SK-N-SH treated with all-trans-retinoic acid at 6 μM for 48 hours (cell line): ENCODE measurements around the gene RBM7.

Source experiments
- ATAC-seq: fragments of 200-7000 bp; cut with Tn5 transposase; 3 replicates; pipeline ENCODE4 v1.9.1; 2020; ENCODE audit warnings: mild to moderate bottlenecking, moderate library complexity
- ARNTL ChIP-seq: fragments of 450-650 bp; formaldehyde crosslinking; IDR thresholded peaks from 2 replicates; pipeline ENCODE4 v1.5.0; 2020; ENCODE audit warnings: low read depth, mild to moderate bottlenecking, moderate library complexity, borderline replicate concordance
- CREB5 ChIP-seq: fragments of 250-450 bp; sonication (Bioruptor Pico); IDR thresholded peaks from 2 replicates; pipeline ENCODE4 v1.5.1; 2020; ENCODE audit warnings: low read depth, mild to moderate bottlenecking, moderate library complexity
- CSDC2 ChIP-seq: fragments of 250-450 bp; sonication (Bioruptor Pico); IDR thresholded peaks from 2 replicates; pipeline ENCODE4 v1.5.0; 2020; ENCODE audit warnings: mild to moderate bottlenecking, moderate library complexity
- CSRNP3 ChIP-seq: fragments of 250-450 bp; sonication (Bioruptor Pico); IDR thresholded peaks from 2 replicates; pipeline ENCODE4 v1.5.1; 2021; ENCODE audit warnings: mild to moderate bottlenecking, moderate library complexity
- ESRRG ChIP-seq: fragments of 250-450 bp; sonication (Bioruptor Pico); IDR thresholded peaks from 2 replicates; pipeline ENCODE4 v1.6.1; 2021; ENCODE audit warnings: mild to moderate bottlenecking
- GLIS3 ChIP-seq: fragments of 250-450 bp; sonication (Bioruptor Pico); IDR thresholded peaks from 2 replicates; pipeline ENCODE4 v1.5.0; 2020; ENCODE audit warnings: mild to moderate bottlenecking, moderate library complexity
- ISL1 ChIP-seq: fragments of 250-450 bp; sonication (Bioruptor Pico); IDR thresholded peaks from 2 replicates; pipeline ENCODE4 v2.1.2; 2022; ENCODE audit warnings: mild to moderate bottlenecking, moderate library complexity
- PATZ1 ChIP-seq: fragments of 250-450 bp; sonication (Bioruptor Pico); IDR thresholded peaks from 2 replicates; pipeline ENCODE4 v1.8.0; 2020; ENCODE audit warnings: mild to moderate bottlenecking, moderate library complexity, borderline replicate concordance
- POU6F1 ChIP-seq: fragments of 250-450 bp; sonication (Bioruptor Pico); IDR thresholded peaks from 2 replicates; pipeline ENCODE4 v1.8.0; 2021; ENCODE audit warnings: low read depth, mild to moderate bottlenecking, moderate library complexity, borderline replicate concordance
- RARB ChIP-seq: fragments of 250-450 bp; sonication (Bioruptor Pico); IDR thresholded peaks from 2 replicates; pipeline ENCODE4 v1.8.0; 2021; ENCODE audit warnings: mild to moderate bottlenecking, moderate library complexity
- TCF4 ChIP-seq: fragments of 250-450 bp; sonication (Bioruptor Pico); IDR thresholded peaks from 2 replicates; pipeline ENCODE4 v1.8.0; 2021; ENCODE audit warnings: mild to moderate bottlenecking, moderate library complexity, borderline replicate concordance
- TSHZ2 ChIP-seq: fragments of 250-450 bp; sonication (Bioruptor Pico); IDR thresholded peaks from 2 replicates; pipeline ENCODE4 v1.5.0; 2020; ENCODE audit warnings: mild to moderate bottlenecking, moderate library complexity
- ZC3H10 ChIP-seq: fragments of 250-450 bp; sonication (Bioruptor Pico); IDR thresholded peaks from 2 replicates; pipeline ENCODE4 v1.5.1; 2021; ENCODE audit warnings: mild to moderate bottlenecking, moderate library complexity
- ZFP3 ChIP-seq: fragments of 250-450 bp; sonication (Bioruptor Pico); IDR thresholded peaks from 2 replicates; pipeline ENCODE4 v1.5.0; 2020; ENCODE audit warnings: mild to moderate bottlenecking, moderate library complexity
- ZFP30 ChIP-seq: fragments of 450-650 bp; formaldehyde crosslinking; IDR thresholded peaks from 2 replicates; pipeline ENCODE4 v1.5.0; 2022; ENCODE audit warnings: mild to moderate bottlenecking, moderate library complexity
- ZNF70 ChIP-seq: fragments of 450-650 bp; formaldehyde crosslinking; IDR thresholded peaks from 2 replicates; pipeline ENCODE4 v1.5.0; 2020; ENCODE audit warnings: mild to moderate bottlenecking, moderate library complexity
- ZNF8 ChIP-seq: fragments of 450-650 bp; formaldehyde crosslinking; IDR thresholded peaks from 2 replicates; pipeline ENCODE4 v1.5.0; 2020; ENCODE audit warnings: mild to moderate bottlenecking, moderate library complexity

RBM7 gene

GRCh38 chr11:114366331-114367243, 33.9 kb upstream of the RBM7 start:
- peak; percentile 97 for ATAC-seq
- TF ChIP-seq ARNTL, result no peak
- TF ChIP-seq ISL1 (CRISPR knock-in tag), result peak; percentile 54
- TF ChIP-seq CREB5 (CRISPR knock-in tag), result peak; percentile 37; the same call in 1 of the 2 replicates

- peak; percentile 27 for ATAC-seq
- TF ChIP-seq ZNF8 (CRISPR knock-in tag) (no peak), ZFP3 (no peak), TCF4 (CRISPR knock-in tag) (peak; percentile 19; the same call in 1 of the 2 replicates), CSDC2 (CRISPR knock-in tag) (0 out of 2 replicates have a peak, but pooled peaks have one; percentile 75), PATZ1 (no peak), ZNF70 (CRISPR knock-in tag) (peak; percentile 87)
These were observed 33.1 kb upstream of the RBM7 start for GRCh38 chr11:114367244-114367957.

GRCh38 chr11:114368918-114369680, 31.4 kb upstream of the RBM7 start:
- ATAC-seq, result no peak
- no peak for TF ChIP-seq ARNTL
- TF ChIP-seq POU6F1 (CRISPR knock-in tag), result no peak
- TF ChIP-seq TCF4 (CRISPR knock-in tag), result peak; percentile 82
- no peak for TF ChIP-seq ESRRG
- no peak for TF ChIP-seq ZFP30 (CRISPR knock-in tag)
- TF ChIP-seq GLIS3 (CRISPR knock-in tag), result 0 out of 2 replicates have a peak, but pooled peaks have one; percentile 32
- TF ChIP-seq CSRNP3 (CRISPR knock-in tag), result 0 out of 2 replicates have a peak, but pooled peaks have one; percentile 37
- 0 out of 2 replicates have a peak, but pooled peaks have one; percentile 28 for TF ChIP-seq TSHZ2 (CRISPR knock-in tag)

GRCh38 chr11:114375052-114375451, 25.4 kb upstream of the RBM7 start:
- ATAC-seq, result no peak
- no peak for TF ChIP-seq RARB (CRISPR knock-in tag)
- no peak for TF ChIP-seq TCF4 (CRISPR knock-in tag)
- no peak for TF ChIP-seq ZC3H10
- TF ChIP-seq, all 23 proteins: peak for 0
